B cell (primary cell): Measurements from ENCODE around the gene TRIM47. TPM values are rescaled to one million over a fixed set of nuclear protein-coding genes. Genes with fewer than 3 reads are reported as not detected.

Source experiments
- ATAC-seq: fragments of 200-7000 bp; cut with Tn5 transposase; one replicate; pipeline ENCODE4 v1.10.0; 2021; ENCODE audit warnings: low read depth, mild to moderate bottlenecking, moderate number of reproducible peaks, moderate library complexity
- CTCF ChIA-PET: fragments of 350-600 bp; sonication (Branson Sonifier 250); formaldehyde crosslinking; loops from one replicate; lab custom pipeline; 2021; ENCODE audit warnings: antibody characterized with exemption, inconsistent platforms; lab: Charles Lee
- POLR2A ChIA-PET: fragments of 350-600 bp; sonication (Branson Sonifier 250); formaldehyde crosslinking; loops from one replicate; lab custom pipeline; 2021; ENCODE audit warnings: antibody characterized with exemption; lab: Charles Lee
- DNase-seq: peaks from one replicate; pipeline ENCODE4 v3.0.0; 2013
- H2AFZ ChIP-seq: 2 replicates; pipeline ENCODE4 v1.6.1; 2012; ENCODE audit warnings: mild to moderate bottlenecking, low read depth, low read length; ENCODE audit not compliant: insufficient read depth, poor library complexity, severe bottlenecking
- H3K27ac ChIP-seq, 2 donors: 1 replicate in 1 of 2; 2 replicates in 1 of 2; pipeline ENCODE4 v1.5.1; 2012 to 2013; ENCODE audit warnings: low read length in 2 of 2, mild to moderate bottlenecking in 2 of 2, moderate library complexity in 1 of 2
- H3K27me3 ChIP-seq, 4 experiments: fragments of 200-600 bp in 1 of 4; sonication (generic) in 1 of 4; replicated peaks in 1 of 4; 1 replicate in 2 of 4; 2 replicates in 2 of 4; pipeline versions ENCODE4 v1.6.1 to v1.7.0; 2013 to 2016; ENCODE audit warnings: low read length in 3 of 4, mild to moderate bottlenecking in 2 of 4, mixed read lengths in 1 of 4, moderate library complexity in 1 of 4; ENCODE audit not compliant: insufficient read depth in 4 of 4, control insufficient read depth in 3 of 4; ENCODE audit errors: control extremely low read depth in 1 of 4
- H3K36me3 ChIP-seq, 2 experiments: replicated peaks in 1 of 2; 1 replicate in 1 of 2; 2 replicates in 1 of 2; pipeline versions ENCODE4 v1.6.1 to v1.7.1; 2013; ENCODE audit warnings: low read length in 1 of 2; ENCODE audit not compliant: insufficient read depth in 2 of 2, control insufficient read depth in 1 of 2; ENCODE audit errors: control extremely low read depth in 1 of 2, extremely low read depth in 1 of 2
- H3K4me1 ChIP-seq, 2 donors: fragments of 200-600 bp in 1 of 2; sonication (generic) in 1 of 2; 1 replicate in 1 of 2; 2 replicates in 1 of 2; pipeline versions ENCODE4 v1.5.1 to v1.6.1; 2013 to 2017; ENCODE audit warnings: low read length in 2 of 2; ENCODE audit not compliant: control insufficient read depth in 2 of 2, insufficient read depth in 2 of 2
- H3K4me2 ChIP-seq: replicated peaks from 2 replicates; pipeline ENCODE3; 2012; ENCODE audit warnings: mild to moderate bottlenecking, low read depth, low read length; ENCODE audit not compliant: poor library complexity, severe bottlenecking
- H3K4me3 ChIP-seq, 5 experiments: fragments of 200-600 bp in 1 of 5; sonication (generic) in 1 of 5; 1 replicate in 3 of 5; 2 replicates in 2 of 5; pipeline versions ENCODE4 v1.5.1 to v1.7.0; 2011 to 2016; ENCODE audit warnings: low read length in 4 of 5, mild to moderate bottlenecking in 4 of 5, low read depth in 2 of 5, control low read depth in 1 of 5, moderate library complexity in 1 of 5; ENCODE audit not compliant: insufficient read depth in 1 of 5; ENCODE audit errors: control extremely low read depth in 1 of 5, extremely low read depth in 1 of 5
- H3K79me2 ChIP-seq: fragments of 200-600 bp; sonication (generic); one replicate; pipeline ENCODE4 v1.6.0; 2016; ENCODE audit warnings: low read length; ENCODE audit not compliant: control insufficient read depth, insufficient read depth
- H3K9ac ChIP-seq: fragments of 200-600 bp; sonication (generic); 2 replicates; pipeline ENCODE4 v1.6.1; 2017; ENCODE audit warnings: mild to moderate bottlenecking, low read length, moderate library complexity
- H3K9me3 ChIP-seq, 3 donors: one replicate each; pipeline versions ENCODE4 v1.6.1 to v1.7.1; 2013; ENCODE audit warnings: low read length in 2 of 3; ENCODE audit not compliant: control insufficient read depth in 2 of 3, insufficient read depth in 1 of 3; ENCODE audit errors: control extremely low read depth in 1 of 3
- H4K20me1 ChIP-seq: 2 replicates; pipeline ENCODE4 v1.6.0; 2012; ENCODE audit warnings: mild to moderate bottlenecking, low read length; ENCODE audit not compliant: insufficient read depth, control insufficient read depth, poor library complexity, severe bottlenecking
- H3K27ac Mint-ChIP-seq: one replicate; pipeline ENCODE4 v1.8.0; 2021; ENCODE audit warnings: mixed read lengths
- H3K27me3 Mint-ChIP-seq: one replicate; pipeline ENCODE4 v1.8.0; 2021; ENCODE audit warnings: mixed read lengths
- H3K4me1 Mint-ChIP-seq: one replicate; pipeline ENCODE4 v1.8.0; 2021; ENCODE audit warnings: mixed read lengths
- H3K4me3 Mint-ChIP-seq: one replicate; pipeline ENCODE4 v1.8.0; 2021; ENCODE audit warnings: mixed read lengths
- H3K9me3 Mint-ChIP-seq: one replicate; pipeline ENCODE4 v1.8.0; 2022; ENCODE audit warnings: mixed read lengths; ENCODE audit not compliant: insufficient read depth
- EZH2 ChIP-seq: IDR thresholded peaks from 2 replicates; pipeline ENCODE4 v1.6.1; 2012; ENCODE audit warnings: borderline replicate concordance, low read depth, mild to moderate bottlenecking, moderate library complexity, low read length; ENCODE audit not compliant: insufficient read depth, poor library complexity, severe bottlenecking
- WGBS: methylation state at CpG from one replicate; pipeline ENCODE4 v1.1.5; 2013; ENCODE audit warnings: missing lambda C conversion rate; ENCODE audit not compliant: insufficient coverage; 5-methylcytosine and 5-hydroxymethylcytosine counted together
- intact Hi-C: fragments of 100-400 bp; cut with micrococcal nuclease; formaldehyde crosslinking; loops from one replicate; pipeline ENCODE4 v1.10.0; 2022
- polyA plus RNA-seq: library from polyadenylated mRNA; depleted of rRNA; stranded (reverse); fragments of >200 nt; gene quantifications from 2 replicates; pipeline ENCODE4 v1.2.3, GENCODE V29; 2012
- total RNA-seq, 2 donors: library from RNA; stranded (reverse); fragments of 120-200 nt in 1 of 2; gene quantifications; 1 replicate in 1 of 2; 2 replicates in 1 of 2; pipeline versions ENCODE4 v1.2.3 to v1.2.4, GENCODE V29; 2013 to 2022
- TF ChIP-seq, protein P1 (sequence below): fragments of 200-600 bp; IDR thresholded peaks from one replicate; pipeline ENCODE4 v1.8.0; 2022; ENCODE audit warnings: antibody characterized with exemption, mild to moderate bottlenecking

The TRIM47 gene
- total and polyA plus RNA-seq, 2 donors (not counting 1 experiment from before 2014, with no cell fraction given) = 6.4 to 8.3 TPM

DNA sequence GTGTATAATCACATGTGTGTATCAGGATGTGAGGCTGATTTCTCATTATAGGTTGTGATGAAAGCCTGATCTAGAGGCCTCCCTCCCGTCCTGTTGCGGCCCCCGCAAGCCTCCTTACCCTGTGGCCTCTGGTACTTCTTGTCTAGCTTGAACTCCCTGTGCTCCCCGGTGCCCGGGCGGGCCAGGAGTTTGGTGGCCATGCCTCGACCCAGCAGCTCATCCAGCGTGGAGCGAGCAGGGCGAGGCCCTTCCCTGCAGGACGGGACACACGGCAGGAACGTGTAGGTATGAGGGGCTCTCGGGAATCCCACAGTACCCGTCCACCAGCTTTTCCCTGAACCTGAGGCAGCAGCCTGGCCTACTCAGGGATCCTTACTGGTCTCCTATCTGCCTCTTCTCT, 47.5 kb upstream of the TRIM47 start:
- ATAC-seq (no peak), DNase-seq (no peak)
- no peak overlapping the region for H3K4me3 ChIP-seq
- H3K4me2 ChIP-seq = no peak overlapping the region
- no peak overlapping the region for H3K9ac ChIP-seq
- no peaks in the 10 kb centered on the region for H3K4me1 ChIP-seq
- WGBS = 99% methylated on average over 15 of the region's 15 CpGs
- H3K27ac Mint-ChIP-seq = no peak overlapping the region
- no peaks in the 10 kb centered on the region for H3K79me2 ChIP-seq
- H3K9me3 Mint-ChIP-seq = no peaks in the 10 kb centered on the region
- H3K9me3 ChIP-seq = no peaks in the 10 kb centered on the region
- H2AFZ ChIP-seq = no peak overlapping the region
- no peaks in the 10 kb centered on the region for H4K20me1 ChIP-seq
- no peak overlapping the region for H3K27ac ChIP-seq
- H3K4me1 Mint-ChIP-seq = no peaks in the 10 kb centered on the region
- no peak overlapping the region for H3K4me3 Mint-ChIP-seq
- intact Hi-C loops = no loop called here
- TF ChIP-seq, protein P1, sequence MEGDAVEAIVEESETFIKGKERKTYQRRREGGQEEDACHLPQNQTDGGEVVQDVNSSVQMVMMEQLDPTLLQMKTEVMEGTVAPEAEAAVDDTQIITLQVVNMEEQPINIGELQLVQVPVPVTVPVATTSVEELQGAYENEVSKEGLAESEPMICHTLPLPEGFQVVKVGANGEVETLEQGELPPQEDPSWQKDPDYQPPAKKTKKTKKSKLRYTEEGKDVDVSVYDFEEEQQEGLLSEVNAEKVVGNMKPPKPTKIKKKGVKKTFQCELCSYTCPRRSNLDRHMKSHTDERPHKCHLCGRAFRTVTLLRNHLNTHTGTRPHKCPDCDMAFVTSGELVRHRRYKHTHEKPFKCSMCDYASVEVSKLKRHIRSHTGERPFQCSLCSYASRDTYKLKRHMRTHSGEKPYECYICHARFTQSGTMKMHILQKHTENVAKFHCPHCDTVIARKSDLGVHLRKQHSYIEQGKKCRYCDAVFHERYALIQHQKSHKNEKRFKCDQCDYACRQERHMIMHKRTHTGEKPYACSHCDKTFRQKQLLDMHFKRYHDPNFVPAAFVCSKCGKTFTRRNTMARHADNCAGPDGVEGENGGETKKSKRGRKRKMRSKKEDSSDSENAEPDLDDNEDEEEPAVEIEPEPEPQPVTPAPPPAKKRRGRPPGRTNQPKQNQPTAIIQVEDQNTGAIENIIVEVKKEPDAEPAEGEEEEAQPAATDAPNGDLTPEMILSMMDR = no peak
- TF ChIP-seq EZH2 = no peak
- CTCF ChIA-PET = interaction anchor here (1.0 to 1.6 kb wide), 3 partner anchors 20 to 88 kb away, joined by 3 to 5 read pairs (median 3); partner anchors contain the start of gene MRPL38
- POLR2A ChIA-PET = no interaction called here
- H3K27me3 ChIP-seq = no peaks in the 10 kb centered on the region
- H3K36me3 ChIP-seq = no peaks in the 10 kb centered on the region
- H3K27me3 Mint-ChIP-seq = no peaks in the 10 kb centered on the region

DNA sequence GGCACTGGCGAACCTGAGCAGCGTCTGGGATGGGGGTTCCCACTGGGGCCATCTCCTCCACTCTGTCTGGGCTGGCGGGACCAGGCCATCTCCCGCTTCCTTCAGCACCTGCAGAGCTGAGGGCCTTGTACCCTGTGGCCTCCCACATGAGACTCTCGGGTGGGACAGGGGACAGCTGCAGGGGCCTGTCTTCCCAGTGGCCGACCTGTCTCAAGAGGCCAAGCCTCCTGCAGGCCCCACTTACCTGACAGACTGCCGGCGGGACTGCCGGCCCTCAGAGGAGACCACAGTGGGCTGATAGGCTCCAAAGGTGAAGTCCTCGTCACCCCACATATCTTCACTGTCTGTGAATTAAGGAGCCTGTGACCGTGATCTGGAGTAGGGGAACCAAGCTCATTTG, 46.7 kb upstream of the TRIM47 start:
- H4K20me1 ChIP-seq = no peaks in the 10 kb centered on the region
- H3K4me3 Mint-ChIP-seq = no peak overlapping the region

More for the DNA sequence above, 46.7 kb upstream of the TRIM47 start:
- H3K4me2 ChIP-seq = no peak overlapping the region
- H3K27me3 Mint-ChIP-seq = no peaks in the 10 kb centered on the region
- WGBS = 94% methylated on average over 9 of the region's 11 CpGs
- no peaks in the 10 kb centered on the region for H3K27me3 ChIP-seq
- H3K4me3 ChIP-seq = no peak overlapping the region
- intact Hi-C loops = no loop called here
- no peaks in the 10 kb centered on the region for H3K9me3 ChIP-seq
- no peaks in the 10 kb centered on the region for H3K79me2 ChIP-seq
- H3K9ac ChIP-seq = no peak overlapping the region
- no peaks in the 10 kb centered on the region for H3K9me3 Mint-ChIP-seq
- POLR2A ChIA-PET = no interaction called here
- CTCF ChIA-PET = interaction anchor here (0.8 to 1.0 kb wide), 2 partner anchors 78 to 89 kb away, joined by 3 read pairs; no protein-coding TSS in a partner anchor
- H3K4me1 Mint-ChIP-seq = no peaks in the 10 kb centered on the region
- no peaks in the 10 kb centered on the region for H3K36me3 ChIP-seq
- TF ChIP-seq, protein P1 = no peak
- no peak for TF ChIP-seq EZH2
- no peak overlapping the region for H3K27ac Mint-ChIP-seq
- H3K4me1 ChIP-seq = no peaks in the 10 kb centered on the region
- H3K27ac ChIP-seq = no peak overlapping the region
- no peak for DNase-seq
- ATAC-seq = no peak
- no peak overlapping the region for H2AFZ ChIP-seq
